Umbilical cord (tissue), 2 donors: ENCODE results near the gene PCGF1. TPM values are rescaled to one million over a fixed set of nuclear protein-coding genes. Genes with fewer than 3 reads are reported as not detected.

Experiments used
- DNase-seq: peaks from one replicate; pipeline ENCODE4 v3.0.0-alpha.2; 2015; ENCODE audit warnings: low spot score
- total RNA-seq: library from RNA; depleted of rRNA; stranded (reverse); fragments of >200 nt; gene quantifications from one replicate; pipeline ENCODE4 v1.2.3, GENCODE V29; 2014; ENCODE audit warnings: low replicate concordance; ENCODE audit not compliant: insufficient read depth

Gene PCGF1
- total RNA-seq, result 13.5 TPM

GRCh38 chr2:74507145-74507925 lies at the start of gene PCGF1:
PCGF1 (minus strand) TSS chr2:74507695; CDS start chr2:74507668, 27 bp downstream.
- DNase-seq, result peak; percentile 99

GRCh38 chr2:74556831-74557370 lies 49.4 kb upstream of the PCGF1 start:
- no peak for DNase-seq

GRCh38 chr2:74556159-74556558 lies 48.7 kb upstream of the PCGF1 start:
- no peak for DNase-seq

- no peak for DNase-seq
Measured at GRCh38 chr2:74555610-74556103, 48.2 kb upstream of the PCGF1 start.

GRCh38 chr2:74554820-74555531 lies 47.5 kb upstream of the PCGF1 start:
- no peak for DNase-seq

GRCh38 chr2:74553892-74554819 lies 46.7 kb upstream of the PCGF1 start, which contains the start of the genes DOK1 and LOXL3:
DOK1 (plus strand) TSS chr2:74554720; CDS start chr2:74554755, 35 bp downstream.
LOXL3 (minus strand) TSS chr2:74553942; CDS start chr2:74552634, 1,308 bp downstream.
- DNase-seq, result peak; percentile 96

GRCh38 chr2:74552914-74553811 lies 45.7 kb upstream of the PCGF1 start:
- peak; percentile 69 for DNase-seq

GRCh38 chr2:74551942-74552913 lies 44.7 kb upstream of the PCGF1 start:
- no peak for DNase-seq

GRCh38 chr2:74551530-74551929 lies 44.0 kb upstream of the PCGF1 start:
- no peak for DNase-seq

GRCh38 chr2:74550231-74550630 lies 42.7 kb upstream of the PCGF1 start:
- DNase-seq, result no peak

GRCh38 chr2:74548900-74549826 lies 41.7 kb upstream of the PCGF1 start:
- peak; percentile 75 for DNase-seq

- no peak for DNase-seq
Measured at GRCh38 chr2:74548285-74548899, 40.9 kb upstream of the PCGF1 start.

- no peak for DNase-seq
Measured at GRCh38 chr2:74546004-74546403, 38.5 kb upstream of the PCGF1 start.

GRCh38 chr2:74544634-74545033 lies 37.1 kb upstream of the PCGF1 start:
- no peak for DNase-seq

- no peak for DNase-seq
Measured at GRCh38 chr2:74542978-74543377, 35.5 kb upstream of the PCGF1 start.

GRCh38 chr2:74540291-74540690 lies 32.8 kb upstream of the PCGF1 start:
- no peak for DNase-seq

GRCh38 chr2:74538881-74539339 lies 31.4 kb upstream of the PCGF1 start:
- no peak for DNase-seq
